ENCODE measurements around the gene MRPS6.

MRPS6 gene

DNA sequence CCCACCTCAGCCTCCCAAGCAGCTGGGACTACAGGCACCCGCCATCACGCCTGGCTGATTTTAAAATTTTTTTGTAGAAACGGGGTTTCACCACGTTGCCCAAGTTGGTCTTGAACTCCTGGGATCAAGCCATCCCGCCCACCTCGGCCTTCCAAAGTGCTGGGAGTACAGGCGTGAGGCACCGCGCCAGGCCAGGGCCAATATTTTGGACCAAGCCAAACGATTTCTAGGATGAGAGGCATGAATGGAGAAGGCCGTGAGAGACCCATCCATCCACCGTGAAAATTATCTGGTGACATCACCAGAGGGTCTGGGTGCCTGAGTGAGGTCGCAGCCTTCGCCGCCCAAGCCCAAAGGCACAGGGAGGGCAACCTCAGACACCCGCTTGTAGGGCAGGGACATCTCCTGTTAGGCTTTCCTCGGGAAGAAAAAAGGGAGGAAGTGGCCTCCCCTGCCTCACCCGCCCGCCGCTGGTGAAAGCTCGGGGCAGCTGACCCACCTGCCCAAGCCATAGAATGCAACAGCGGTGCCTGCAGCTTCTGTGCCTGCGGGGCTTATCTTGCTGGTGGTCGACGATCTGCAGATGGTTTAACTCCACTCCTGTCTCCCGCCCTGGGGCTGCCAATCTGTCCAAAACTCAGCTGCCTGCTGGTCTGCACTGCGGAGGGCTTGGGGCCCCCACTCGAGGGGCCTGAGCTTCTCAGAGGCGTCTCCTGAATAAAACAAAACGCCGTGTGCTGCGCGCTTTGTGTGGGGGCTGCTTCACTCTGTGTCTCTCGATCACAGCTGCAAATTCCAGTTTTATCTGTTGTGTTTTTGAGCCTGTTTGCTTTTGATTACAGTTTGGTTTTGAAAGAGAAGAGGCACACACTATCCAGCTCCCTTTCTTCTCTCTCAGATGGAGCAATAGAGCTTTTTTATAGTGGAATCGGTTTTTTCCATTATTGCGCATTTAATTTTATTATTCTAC, 85.8 kb downstream of the MRPS6 start:
- Histone ChIP-seq H3K27ac (replicated peaks) (no peak overlapping the region), H3K27me3 (ENCODE audit: insufficient read depth, poor library complexity, severe bottlenecking) (no peaks in the 10 kb centered on the region), H3K4me3 (replicated peaks; ENCODE audit: insufficient read depth, low read length) (no peak overlapping the region)
- no peak for DNase-seq (ENCODE audit: low read depth in 1 of 2, low spot score in 1 of 2)
- TF ChIP-seq GABPA (IDR thresholded peaks at IDR 0.05; ENCODE audit: low read depth) (no peak), SPI1 (IDR thresholded peaks at IDR 0.05; ENCODE audit: borderline replicate concordance, low read depth) (no peak), CTCF (IDR thresholded peaks at IDR 0.05; ENCODE audit: insufficient read depth, low read length) (no peak)
- TF ChIP-seq, protein P1, sequence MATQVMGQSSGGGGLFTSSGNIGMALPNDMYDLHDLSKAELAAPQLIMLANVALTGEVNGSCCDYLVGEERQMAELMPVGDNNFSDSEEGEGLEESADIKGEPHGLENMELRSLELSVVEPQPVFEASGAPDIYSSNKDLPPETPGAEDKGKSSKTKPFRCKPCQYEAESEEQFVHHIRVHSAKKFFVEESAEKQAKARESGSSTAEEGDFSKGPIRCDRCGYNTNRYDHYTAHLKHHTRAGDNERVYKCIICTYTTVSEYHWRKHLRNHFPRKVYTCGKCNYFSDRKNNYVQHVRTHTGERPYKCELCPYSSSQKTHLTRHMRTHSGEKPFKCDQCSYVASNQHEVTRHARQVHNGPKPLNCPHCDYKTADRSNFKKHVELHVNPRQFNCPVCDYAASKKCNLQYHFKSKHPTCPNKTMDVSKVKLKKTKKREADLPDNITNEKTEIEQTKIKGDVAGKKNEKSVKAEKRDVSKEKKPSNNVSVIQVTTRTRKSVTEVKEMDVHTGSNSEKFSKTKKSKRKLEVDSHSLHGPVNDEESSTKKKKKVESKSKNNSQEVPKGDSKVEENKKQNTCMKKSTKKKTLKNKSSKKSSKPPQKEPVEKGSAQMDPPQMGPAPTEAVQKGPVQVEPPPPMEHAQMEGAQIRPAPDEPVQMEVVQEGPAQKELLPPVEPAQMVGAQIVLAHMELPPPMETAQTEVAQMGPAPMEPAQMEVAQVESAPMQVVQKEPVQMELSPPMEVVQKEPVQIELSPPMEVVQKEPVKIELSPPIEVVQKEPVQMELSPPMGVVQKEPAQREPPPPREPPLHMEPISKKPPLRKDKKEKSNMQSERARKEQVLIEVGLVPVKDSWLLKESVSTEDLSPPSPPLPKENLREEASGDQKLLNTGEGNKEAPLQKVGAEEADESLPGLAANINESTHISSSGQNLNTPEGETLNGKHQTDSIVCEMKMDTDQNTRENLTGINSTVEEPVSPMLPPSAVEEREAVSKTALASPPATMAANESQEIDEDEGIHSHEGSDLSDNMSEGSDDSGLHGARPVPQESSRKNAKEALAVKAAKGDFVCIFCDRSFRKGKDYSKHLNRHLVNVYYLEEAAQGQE (IDR thresholded peaks at IDR 0.05; ENCODE audit: insufficient replicate concordance, low read depth): no peak

DNA sequence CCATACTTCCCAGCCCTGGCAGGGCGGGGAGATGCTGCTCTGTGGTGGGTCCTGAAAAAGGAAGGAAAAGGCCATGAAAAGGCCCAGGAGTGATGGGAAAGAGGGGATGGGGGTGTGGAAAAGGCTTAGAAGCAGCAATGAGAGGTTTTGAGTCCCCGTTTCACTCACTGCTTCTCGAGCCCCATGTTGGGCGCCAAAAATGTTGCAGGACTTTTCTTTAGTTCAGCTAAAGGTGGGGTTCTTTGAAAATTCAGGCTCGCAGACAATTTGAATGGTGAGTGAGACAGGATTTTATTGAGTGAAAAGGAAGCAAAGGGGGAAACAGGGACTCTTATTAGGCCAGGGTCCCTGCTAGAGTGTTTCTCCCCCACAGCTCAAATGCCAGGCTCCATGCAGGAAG, 93.1 kb downstream of the MRPS6 start:
- H3K27me3 ChIP-seq (ENCODE audit: insufficient read depth, poor library complexity, severe bottlenecking): no peaks in the 10 kb centered on the region
- DNase-seq (ENCODE audit: low read depth in 1 of 2, low spot score in 1 of 2): no peak
- no peak for TF ChIP-seq GABPA (IDR thresholded peaks at IDR 0.05; ENCODE audit: low read depth)
- no peak overlapping the region for H3K27ac ChIP-seq (replicated peaks)
- H3K4me3 ChIP-seq (replicated peaks; ENCODE audit: insufficient read depth, low read length): no peak overlapping the region

GRCh38 chr21:34170886-34171285, 97.5 kb downstream of the MRPS6 start:
- TF ChIP-seq SPI1 (IDR thresholded peaks at IDR 0.05; ENCODE audit: borderline replicate concordance, low read depth): no peak
- TF ChIP-seq, protein P1 (IDR thresholded peaks at IDR 0.05; ENCODE audit: insufficient replicate concordance, low read depth): no peak
- TF ChIP-seq CTCF (IDR thresholded peaks at IDR 0.05; ENCODE audit: insufficient read depth, low read length): no peak
- TF ChIP-seq GABPA (IDR thresholded peaks at IDR 0.05; ENCODE audit: low read depth): no peak
- TF ChIP-seq POLR2AphosphoS5 (IDR thresholded peaks at IDR 0.05; ENCODE audit: low read depth): no peak
- Histone ChIP-seq H3K27ac (replicated peaks) (no peak overlapping the region), H3K27me3 (ENCODE audit: insufficient read depth, poor library complexity, severe bottlenecking) (no peaks in the 10 kb centered on the region), H3K4me3 (replicated peaks; ENCODE audit: insufficient read depth, low read length) (no peak overlapping the region)
- DNase-seq (ENCODE audit: low read depth in 1 of 2, low spot score in 1 of 2): no peak

- H3K27ac ChIP-seq (replicated peaks): no peak overlapping the region
- no peaks in the 10 kb centered on the region for H3K27me3 ChIP-seq (ENCODE audit: insufficient read depth, poor library complexity, severe bottlenecking)
- TF ChIP-seq POLR2AphosphoS5 (IDR thresholded peaks at IDR 0.05; ENCODE audit: low read depth) (no peak), SPI1 (IDR thresholded peaks at IDR 0.05; ENCODE audit: borderline replicate concordance, low read depth) (no peak), GABPA (IDR thresholded peaks at IDR 0.05; ENCODE audit: low read depth) (no peak), CTCF (IDR thresholded peaks at IDR 0.05; ENCODE audit: insufficient read depth, low read length) (no peak)
- TF ChIP-seq, protein P1 (IDR thresholded peaks at IDR 0.05; ENCODE audit: insufficient replicate concordance, low read depth): no peak
Observed at GRCh38 chr21:34174470-34174869, 101.1 kb downstream of the MRPS6 start.

More at GRCh38 chr21:34174470-34174869, 101.1 kb downstream of the MRPS6 start:
- DNase-seq (ENCODE audit: low read depth in 1 of 2, low spot score in 1 of 2): no peak
- no peak overlapping the region for H3K4me3 ChIP-seq (replicated peaks; ENCODE audit: insufficient read depth, low read length)
